GM23248 (cell line): ENCODE results near the gene ABCA1. TPM values are rescaled to one million over a fixed set of nuclear protein-coding genes. Genes with fewer than 3 reads are reported as not detected.
A peak's percentile ranks its signal among the peaks of the same experiment; 100 is the strongest.

Experiments
- DNase-seq: peaks from one replicate; pipeline ENCODE4 v3.0.0-alpha.2; 2015
- H2AFZ ChIP-seq: fragments of 200-600 bp; sonication (generic); 2 replicates; pipeline ENCODE4 v1.6.1; 2016; ENCODE audit warnings: antibody characterized with exemption
- H3F3A ChIP-seq: fragments of 200-600 bp; sonication (generic); 2 replicates; pipeline ENCODE4 v1.6.1; 2016; ENCODE audit warnings: mild to moderate bottlenecking, antibody characterized with exemption, mixed run types; ENCODE audit not compliant: insufficient read depth
- H3K27ac ChIP-seq: fragments of 200-600 bp; sonication (generic); 2 replicates; pipeline ENCODE4 v1.5.1; 2016; ENCODE audit warnings: mild to moderate bottlenecking
- H3K27me3 ChIP-seq: fragments of 200-600 bp; sonication (generic); replicated peaks from 2 replicates; pipeline ENCODE4 v1.6.1; 2016; ENCODE audit warnings: mild to moderate bottlenecking; ENCODE audit not compliant: insufficient read depth
- H3K36me3 ChIP-seq: fragments of 200-600 bp; sonication (generic); 2 replicates; pipeline ENCODE4 v1.6.1; 2016; ENCODE audit warnings: low read depth, mild to moderate bottlenecking
- H3K4me1 ChIP-seq: fragments of 200-600 bp; sonication (generic); 2 replicates; pipeline ENCODE4 v1.6.1; 2016; ENCODE audit warnings: mild to moderate bottlenecking; ENCODE audit not compliant: insufficient read depth
- H3K4me2 ChIP-seq: fragments of 200-600 bp; sonication (generic); one replicate; pipeline ENCODE4 v1.6.1; 2016; ENCODE audit warnings: mild to moderate bottlenecking; ENCODE audit not compliant: unreplicated experiment
- H3K4me3 ChIP-seq: fragments of 200-600 bp; sonication (generic); 2 replicates; pipeline ENCODE4 v1.5.1; 2016; ENCODE audit warnings: mild to moderate bottlenecking
- H3K79me2 ChIP-seq: fragments of 200-600 bp; sonication (generic); 2 replicates; pipeline ENCODE4 v1.6.1; 2016; ENCODE audit warnings: mild to moderate bottlenecking; ENCODE audit not compliant: insufficient read depth
- H3K9ac ChIP-seq: fragments of 200-600 bp; sonication (generic); 2 replicates; pipeline ENCODE4 v1.6.1; 2016; ENCODE audit warnings: mild to moderate bottlenecking
- H3K9me2 ChIP-seq: fragments of 200-600 bp; sonication (generic); 2 replicates; pipeline ENCODE4 v1.6.1; 2016; ENCODE audit warnings: mixed run types, mild to moderate bottlenecking, moderate library complexity; ENCODE audit not compliant: insufficient read depth
- H3K9me3 ChIP-seq: fragments of 200-600 bp; sonication (generic); one replicate; pipeline ENCODE4 v1.6.1; 2017; ENCODE audit warnings: low read depth
- H4K20me1 ChIP-seq: fragments of 200-600 bp; sonication (generic); 2 replicates; pipeline ENCODE4 v1.6.0; 2016; ENCODE audit not compliant: insufficient read depth
- EZH2 ChIP-seq: fragments of 200-600 bp; sonication (generic); IDR thresholded peaks from 2 replicates; pipeline ENCODE4 v1.6.1; 2018; ENCODE audit warnings: antibody characterized with exemption, mild to moderate bottlenecking; ENCODE audit not compliant: insufficient read depth, poor library complexity, severe bottlenecking
- EZH2phosphoT487 ChIP-seq: fragments of 200-600 bp; sonication (generic); IDR thresholded peaks from 2 replicates; pipeline ENCODE4 v1.6.1; 2018; ENCODE audit warnings: antibody characterized with exemption, moderate library complexity, mild to moderate bottlenecking, low read depth; ENCODE audit not compliant: insufficient read depth
- WGBS, 2 experiments: methylation state at CpG; one replicate each; pipeline ENCODE4 v1.1.6; 2015 to 2017; ENCODE audit warnings: low lambda C conversion rate in 2 of 2, low coverage in 1 of 2; ENCODE audit errors: missing lambda C conversion rate in 2 of 2; 5-methylcytosine and 5-hydroxymethylcytosine counted together
- in situ Hi-C: fragments of 300-500 bp; cut with MboI; formaldehyde crosslinking; loops from 2 replicates; pipeline ENCODE4 v1.15.0; 2020
- polyA plus RNA-seq: library from polyadenylated mRNA; unstranded; fragments of >200 nt; fragmentation: Nextera tagmentation; extraction: Ambion mirVana; gene quantifications from 2 replicates; pipeline ENCODE4 v1.2.1, GENCODE V29; 2016
- total RNA-seq: library from RNA; depleted of rRNA; stranded (reverse); fragments of >200 nt; shearing (Covaris generic); gene quantifications from 2 replicates; pipeline ENCODE4 v1.2.3, GENCODE V29; 2014

ABCA1 gene
- total and polyA plus RNA-seq, 2 experiments from 2014 or later: 6.8 to 15.9 TPM

GRCh38 chr9:104974053-104974962 lies 46.4 kb upstream of the ABCA1 start:
- no peak overlapping the region for H3K27ac ChIP-seq
- H2AFZ ChIP-seq: no peak overlapping the region
- H3K4me1 ChIP-seq: peaks cover under 1% of the 10 kb centered on the region; the same call in 1 of the 2 replicates
- no peak overlapping the region for H3K9ac ChIP-seq
- no peak overlapping the region for H3K4me3 ChIP-seq
- H3K36me3 ChIP-seq: no peaks in the 10 kb centered on the region
- DNase-seq: no peak
- no peak for TF ChIP-seq EZH2
- TF ChIP-seq EZH2phosphoT487: no peak
- in situ Hi-C loops: no loop called here
- WGBS, 2 experiments: 58 to 65% methylated on average over 8 of the region's 8 CpGs
- H3K9me2 ChIP-seq: no peaks in the 10 kb centered on the region
- no peaks in the 10 kb centered on the region for H3K9me3 ChIP-seq
- H3K27me3 ChIP-seq: no peaks in the 10 kb centered on the region
- no peak overlapping the region for H3K4me2 ChIP-seq
- 0 out of 2 replicates have a peak, but pooled peaks cover 4% of the 10 kb centered on the region for H3F3A ChIP-seq
- H4K20me1 ChIP-seq: no peaks in the 10 kb centered on the region
- H3K79me2 ChIP-seq: no peaks in the 10 kb centered on the region

- H3K79me2 ChIP-seq: no peaks in the 10 kb centered on the region
- TF ChIP-seq EZH2phosphoT487 (no peak), EZH2 (no peak)
- H3K9me3 ChIP-seq: no peaks in the 10 kb centered on the region
- peaks cover 6% of the 10 kb centered on the region for H3K4me1 ChIP-seq
- H3K27me3 ChIP-seq: no peaks in the 10 kb centered on the region
- DNase-seq: no peak
- no peaks in the 10 kb centered on the region for H3K9me2 ChIP-seq
- H3K4me2 ChIP-seq: no peak overlapping the region
- H3K36me3 ChIP-seq: no peaks in the 10 kb centered on the region
- 82 to 86% methylated on average over 4 of the region's 4 CpGs for WGBS, 2 experiments
- H4K20me1 ChIP-seq: no peaks in the 10 kb centered on the region
- no peak overlapping the region for H3K27ac ChIP-seq
- 0 out of 2 replicates have a peak, but pooled peaks cover 10% of the 10 kb centered on the region for H3F3A ChIP-seq
- no peak overlapping the region for H2AFZ ChIP-seq
- H3K9ac ChIP-seq: no peak overlapping the region
- no peak overlapping the region for H3K4me3 ChIP-seq
- in situ Hi-C loops: no loop called here
Measured at GRCh38 chr9:104972242-104972866, 44.4 kb upstream of the ABCA1 start.

- H3F3A ChIP-seq: 0 out of 2 replicates have a peak, but pooled peaks cover 10% of the 10 kb centered on the region
- TF ChIP-seq EZH2 (no peak), EZH2phosphoT487 (no peak)
- H3K4me2 ChIP-seq: no peak overlapping the region
- no peak overlapping the region for H3K27ac ChIP-seq
- no peaks in the 10 kb centered on the region for H3K9me2 ChIP-seq
- no peak for DNase-seq
- in situ Hi-C loops: no loop called here
- peaks cover 6% of the 10 kb centered on the region for H3K4me1 ChIP-seq
- no peaks in the 10 kb centered on the region for H3K27me3 ChIP-seq
- no peaks in the 10 kb centered on the region for H4K20me1 ChIP-seq
- 93 to 96% methylated on average over 3 of the region's 3 CpGs for WGBS, 2 experiments
- no peak overlapping the region for H3K9ac ChIP-seq
- H3K79me2 ChIP-seq: no peaks in the 10 kb centered on the region
- no peaks in the 10 kb centered on the region for H3K36me3 ChIP-seq
- no peaks in the 10 kb centered on the region for H3K9me3 ChIP-seq
- no peak overlapping the region for H3K4me3 ChIP-seq
- H2AFZ ChIP-seq: no peak overlapping the region
Measured at GRCh38 chr9:104971511-104971910, 43.6 kb upstream of the ABCA1 start.

GRCh38 chr9:104970271-104970987 lies 42.5 kb upstream of the ABCA1 start:
- Histone ChIP-seq H3K9me3 (no peaks in the 10 kb centered on the region), H3K36me3 (no peaks in the 10 kb centered on the region), H3K9me2 (no peaks in the 10 kb centered on the region), H3K9ac (no peak overlapping the region), H3K27ac (no peak overlapping the region), H3K4me1 (peaks cover 6% of the 10 kb centered on the region), H2AFZ (no peak overlapping the region), H4K20me1 (no peaks in the 10 kb centered on the region), H3K4me2 (no peak overlapping the region), H3K27me3 (no peaks in the 10 kb centered on the region), H3K4me3 (no peak overlapping the region), H3K79me2 (no peaks in the 10 kb centered on the region), H3F3A (0 out of 2 replicates have a peak, but pooled peaks cover 10% of the 10 kb centered on the region)
- DNase-seq: peak; percentile 32
- 76 to 77% methylated on average over 8 of the region's 8 CpGs for WGBS, 2 experiments
- in situ Hi-C loops: no loop called here
- TF ChIP-seq EZH2 (no peak), EZH2phosphoT487 (no peak)
